ENCODE measurements around the gene PKIG. TPM values are rescaled to one million over a fixed set of nuclear protein-coding genes. Genes with fewer than 3 reads are reported as not detected.

PKIG gene
- total and polyA plus RNA-seq, 9 of the 15 experiments (the other 6 are each of a cell fraction or from before 2014, with no cell fraction given), result 0.13 to 7.0 (median 4.7) TPM

DNA sequence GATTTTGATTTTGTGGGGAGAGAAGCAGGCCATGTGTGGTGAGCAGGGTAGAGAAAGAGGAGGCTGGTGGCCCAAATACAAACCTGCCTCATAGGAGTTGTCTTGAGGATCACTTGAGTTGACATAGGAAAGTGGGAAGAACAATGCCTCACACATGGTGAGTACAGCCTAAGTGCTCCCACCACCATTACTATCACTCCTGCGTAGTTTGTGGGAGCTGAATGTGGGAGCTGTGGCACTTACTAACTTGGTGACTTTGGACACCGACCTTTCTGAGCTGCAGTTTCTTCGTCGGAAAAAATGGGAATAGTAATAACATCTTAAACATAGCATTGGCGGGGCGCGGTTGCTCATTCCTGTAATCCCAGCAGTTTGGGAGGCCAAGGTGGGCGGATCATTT lies 35.0 kb upstream of the PKIG start:
- Histone ChIP-seq H3K9me1 (ENCODE audit: control insufficient read depth, insufficient read depth, low read length) (no peaks in the 10 kb centered on the region), H2AFZ (ENCODE audit: low read depth, low read length) (no peak overlapping the region), H4K20me1 (replicated peaks; ENCODE audit: control insufficient read depth, insufficient read depth, low read length) (no peaks in the 10 kb centered on the region), H3K79me2 (ENCODE audit: control insufficient read depth, insufficient read depth, low read length) (no peaks in the 10 kb centered on the region), H3K27me3 (ENCODE audit: control insufficient read depth in 2 of 2, insufficient read depth in 2 of 2, low read length in 2 of 2) (no peaks in the 10 kb centered on the region), H3K27ac (ENCODE audit: extremely low read depth, low read depth, low read length) (no peak overlapping the region), H3K4me2 (ENCODE audit: insufficient read depth, low read length) (no peak overlapping the region), H3K4me1 (replicated peaks in 1 of 2; ENCODE audit: control insufficient read depth in 2 of 2, insufficient read depth in 2 of 2, low read length in 2 of 2) (peaks cover 6 to 31% of the 10 kb centered on the region in 2 experiments; a peak in 4 of 5 replicates), H3K4me3 (no peak overlapping the region), H3K9ac (ENCODE audit: insufficient read depth in 1 of 2, low read depth in 2 of 2, low read length in 2 of 2) (no peak overlapping the region), H3K36me3 (ENCODE audit: control insufficient read depth, insufficient read depth, low read length) (no peaks in the 10 kb centered on the region), H3K9me3 (replicated peaks; ENCODE audit: control insufficient read depth, insufficient read depth, low read depth, low read length) (no peaks in the 10 kb centered on the region)
- WGBS (ENCODE audit: insufficient coverage, low coverage, missing lambda C conversion rate), result 82% methylated on average over 5 of the region's 8 CpGs
- FAIRE-seq (no peak), DNase-seq (ENCODE audit: extremely low read depth in 1 of 4, low spot score in 3 of 4) (no peak), ATAC-seq (no peak)
- BruUV-seq (replicated peaks), result no TSS peak
- in situ Hi-C loops (cut with MboI), result no loop called here
- ChIA-PET POLR2A (no interaction called here), CTCF (ENCODE audit: low intra/inter-chr PET ratio) (no interaction called here)
- intact Hi-C loops (cut with micrococcal nuclease), result no loop called here
- no peak for TF ChIP-seq BRCA1 (IDR thresholded peaks at IDR 0.05)
- no peak for TF ChIP-seq BRCA1 (CRISPR knock-in tag; IDR thresholded peaks at IDR 0.05)
- no peak for TF ChIP-seq TOE1 (IDR thresholded peaks at IDR 0.05; ENCODE audit: borderline replicate concordance)
- no peak for TF ChIP-seq TOE1 (CRISPR knock-in tag; IDR thresholded peaks at IDR 0.05; ENCODE audit: borderline replicate concordance, low read depth)
- no peak for TF ChIP-seq RBM25 (IDR thresholded peaks at IDR 0.05; ENCODE audit: low read depth, low read length, severe bottlenecking)
- TF ChIP-seq POLR2G (IDR thresholded peaks at IDR 0.05; ENCODE audit: low read depth, low read length), result no peak
- no peak for TF ChIP-seq ZFP91 (CRISPR knock-in tag; IDR thresholded peaks at IDR 0.05)
- TF ChIP-seq, protein P1, sequence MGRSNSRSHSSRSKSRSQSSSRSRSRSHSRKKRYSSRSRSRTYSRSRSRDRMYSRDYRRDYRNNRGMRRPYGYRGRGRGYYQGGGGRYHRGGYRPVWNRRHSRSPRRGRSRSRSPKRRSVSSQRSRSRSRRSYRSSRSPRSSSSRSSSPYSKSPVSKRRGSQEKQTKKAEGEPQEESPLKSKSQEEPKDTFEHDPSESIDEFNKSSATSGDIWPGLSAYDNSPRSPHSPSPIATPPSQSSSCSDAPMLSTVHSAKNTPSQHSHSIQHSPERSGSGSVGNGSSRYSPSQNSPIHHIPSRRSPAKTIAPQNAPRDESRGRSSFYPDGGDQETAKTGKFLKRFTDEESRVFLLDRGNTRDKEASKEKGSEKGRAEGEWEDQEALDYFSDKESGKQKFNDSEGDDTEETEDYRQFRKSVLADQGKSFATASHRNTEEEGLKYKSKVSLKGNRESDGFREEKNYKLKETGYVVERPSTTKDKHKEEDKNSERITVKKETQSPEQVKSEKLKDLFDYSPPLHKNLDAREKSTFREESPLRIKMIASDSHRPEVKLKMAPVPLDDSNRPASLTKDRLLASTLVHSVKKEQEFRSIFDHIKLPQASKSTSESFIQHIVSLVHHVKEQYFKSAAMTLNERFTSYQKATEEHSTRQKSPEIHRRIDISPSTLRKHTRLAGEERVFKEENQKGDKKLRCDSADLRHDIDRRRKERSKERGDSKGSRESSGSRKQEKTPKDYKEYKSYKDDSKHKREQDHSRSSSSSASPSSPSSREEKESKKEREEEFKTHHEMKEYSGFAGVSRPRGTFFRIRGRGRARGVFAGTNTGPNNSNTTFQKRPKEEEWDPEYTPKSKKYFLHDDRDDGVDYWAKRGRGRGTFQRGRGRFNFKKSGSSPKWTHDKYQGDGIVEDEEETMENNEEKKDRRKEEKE (IDR thresholded peaks at IDR 0.05; ENCODE audit: borderline replicate concordance in 1 of 2, control insufficient read depth in 1 of 2, low read depth in 2 of 2, low read length in 1 of 2), result no peak
- no peak for TF ChIP-seq FOXP1 (CRISPR knock-in tag; IDR thresholded peaks at IDR 0.05)
- TF ChIP-seq CLOCK (CRISPR knock-in tag; IDR thresholded peaks at IDR 0.05; ENCODE audit: borderline replicate concordance), result no peak
- TF ChIP-seq ZNF436 (CRISPR knock-in tag; IDR thresholded peaks at IDR 0.05), result no peak
- TF ChIP-seq, protein P2, sequence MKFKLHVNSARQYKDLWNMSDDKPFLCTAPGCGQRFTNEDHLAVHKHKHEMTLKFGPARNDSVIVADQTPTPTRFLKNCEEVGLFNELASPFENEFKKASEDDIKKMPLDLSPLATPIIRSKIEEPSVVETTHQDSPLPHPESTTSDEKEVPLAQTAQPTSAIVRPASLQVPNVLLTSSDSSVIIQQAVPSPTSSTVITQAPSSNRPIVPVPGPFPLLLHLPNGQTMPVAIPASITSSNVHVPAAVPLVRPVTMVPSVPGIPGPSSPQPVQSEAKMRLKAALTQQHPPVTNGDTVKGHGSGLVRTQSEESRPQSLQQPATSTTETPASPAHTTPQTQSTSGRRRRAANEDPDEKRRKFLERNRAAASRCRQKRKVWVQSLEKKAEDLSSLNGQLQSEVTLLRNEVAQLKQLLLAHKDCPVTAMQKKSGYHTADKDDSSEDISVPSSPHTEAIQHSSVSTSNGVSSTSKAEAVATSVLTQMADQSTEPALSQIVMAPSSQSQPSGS (CRISPR knock-in tag; IDR thresholded peaks at IDR 0.05), result no peak
- no peak for TF ChIP-seq POLR2AphosphoS2 (IDR thresholded peaks at IDR 0.05; ENCODE audit: low read length)
- TF ChIP-seq ZFP36 (IDR thresholded peaks at IDR 0.05; ENCODE audit: low read depth, low read length, partially characterized antibody), result no peak

Measured in K562 (cell line).